HEK293 (cell line): ENCODE measurements around the gene SERPINH1.

ENCODE experiments used
- CTCF ChIA-PET: fragments of 350-600 bp; formaldehyde crosslinking; extraction: SDS; loops from one replicate; lab custom pipeline; 2021; ENCODE audit warnings: antibody characterized with exemption; lab: Yijun Ruan, JAX
- POLR2A ChIA-PET: fragments of 300-600 bp; formaldehyde crosslinking; extraction: SDS; loops from one replicate; lab custom pipeline; 2020; ENCODE audit warnings: antibody characterized with exemption, inconsistent platforms; lab: Yijun Ruan, JAX
- H3K27ac ChIP-seq: fragments of 200-500 bp; sonication (Bioruptor generic); 2 replicates; pipeline ENCODE4 v1.5.1; 2014; ENCODE audit warnings: low read depth, low read length, control low read depth, inconsistent platforms; ENCODE audit errors: extremely low read depth
- H3K36me3 ChIP-seq, 2 experiments: fragments of 200-500 bp in 1 of 2; sonication (Bioruptor generic) in 1 of 2; 1 replicate in 1 of 2; 2 replicates in 1 of 2; pipeline ENCODE4 v1.5.1; 2014 to 2017; ENCODE audit warnings: inconsistent platforms in 2 of 2, low read length in 2 of 2; ENCODE audit not compliant: control insufficient read depth in 2 of 2, insufficient read depth in 1 of 2
- H3K4me1 ChIP-seq: fragments of 200-500 bp; sonication (Bioruptor generic); 2 replicates; pipeline ENCODE4 v1.5.1; 2014; ENCODE audit warnings: mild to moderate bottlenecking, low read length, inconsistent platforms; ENCODE audit not compliant: control insufficient read depth, insufficient read depth
- H3K4me3 ChIP-seq: 2 replicates; pipeline ENCODE4 v1.5.1; 2011; ENCODE audit warnings: low read depth, mild to moderate bottlenecking, control low read depth, low read length, moderate library complexity
- H3K9me3 ChIP-seq: fragments of 200-500 bp; sonication (Bioruptor generic); 2 replicates; pipeline ENCODE4 v1.5.1; 2014; ENCODE audit warnings: low read depth, low read length, inconsistent platforms; ENCODE audit not compliant: control insufficient read depth, insufficient read depth
- BCL11A ChIP-seq: fragments of 450-650 bp; formaldehyde crosslinking; IDR thresholded peaks from 2 replicates; pipeline ENCODE4 v1.5.1; 2016; ENCODE audit warnings: low read depth, missing biosample characterization, missing genetic modification characterization
- CTCF ChIP-seq: fragments of 450-650 bp; formaldehyde crosslinking; IDR thresholded peaks from 2 replicates; pipeline ENCODE4 v1.5.1; 2016; ENCODE audit warnings: missing biosample characterization, missing genetic modification characterization
- IKZF3 ChIP-seq: fragments of 450-650 bp; IDR thresholded peaks from 2 replicates; pipeline ENCODE4 v1.5.0; 2018; ENCODE audit warnings: missing biosample characterization, mild to moderate bottlenecking, missing genetic modification characterization, moderate library complexity
- REST ChIP-seq: fragments of 450-650 bp; formaldehyde crosslinking; IDR thresholded peaks from 2 replicates; pipeline ENCODE4 v1.5.1; 2016; ENCODE audit warnings: missing biosample characterization, missing genetic modification characterization
- ZBTB11 ChIP-seq: fragments of 450-650 bp; formaldehyde crosslinking; conservative IDR thresholded peaks from 2 replicates; pipeline ENCODE4 v1.5.1; 2016; ENCODE audit warnings: low read depth, missing biosample characterization, missing genetic modification characterization
- ZBTB17 ChIP-seq: fragments of 450-650 bp; formaldehyde crosslinking; IDR thresholded peaks from 2 replicates; pipeline ENCODE4 v1.5.1; 2016; ENCODE audit warnings: missing biosample characterization, missing genetic modification characterization
- ZBTB7A ChIP-seq: fragments of 450-650 bp; formaldehyde crosslinking; IDR thresholded peaks from 2 replicates; pipeline ENCODE4 v1.5.1; 2016; ENCODE audit warnings: low read depth, missing biosample characterization, missing genetic modification characterization
- ZIC2 ChIP-seq: fragments of 450-650 bp; formaldehyde crosslinking; IDR thresholded peaks from 2 replicates; pipeline ENCODE4 v1.5.1; 2016; ENCODE audit warnings: missing biosample characterization, missing genetic modification characterization
- ZNF146 ChIP-seq: fragments of 450-650 bp; formaldehyde crosslinking; IDR thresholded peaks from 2 replicates; pipeline ENCODE4 v1.5.1; 2016; ENCODE audit warnings: missing biosample characterization, missing genetic modification characterization
- ZNF202 ChIP-seq: fragments of 450-650 bp; formaldehyde crosslinking; IDR thresholded peaks from 2 replicates; pipeline ENCODE4 v1.5.1; 2016; ENCODE audit warnings: missing biosample characterization, missing genetic modification characterization, borderline replicate concordance
- ZNF221 ChIP-seq: fragments of 450-650 bp; formaldehyde crosslinking; IDR thresholded peaks from 2 replicates; pipeline ENCODE4 v1.5.1; 2017; ENCODE audit warnings: missing biosample characterization, missing genetic modification characterization, borderline replicate concordance
- ZNF501 ChIP-seq: fragments of 450-650 bp; formaldehyde crosslinking; IDR thresholded peaks from 2 replicates; pipeline ENCODE4 v1.5.1; 2016; ENCODE audit warnings: missing biosample characterization, missing genetic modification characterization
- ZNF555 ChIP-seq: fragments of 450-650 bp; formaldehyde crosslinking; conservative IDR thresholded peaks from 2 replicates; pipeline ENCODE4 v1.5.1; 2017; ENCODE audit warnings: missing biosample characterization, mild to moderate bottlenecking, missing genetic modification characterization, inconsistent platforms
- ZNF560 ChIP-seq: fragments of 450-650 bp; formaldehyde crosslinking; IDR thresholded peaks from 2 replicates; pipeline ENCODE4 v1.5.1; 2017; ENCODE audit warnings: missing biosample characterization, missing genetic modification characterization, borderline replicate concordance
- ZNF561 ChIP-seq: fragments of 450-650 bp; IDR thresholded peaks from 2 replicates; pipeline ENCODE4 v1.5.1; 2018; ENCODE audit warnings: missing biosample characterization, missing genetic modification characterization, borderline replicate concordance
- ZNF600 ChIP-seq: fragments of 450-650 bp; formaldehyde crosslinking; IDR thresholded peaks from 2 replicates; pipeline ENCODE4 v1.5.1; 2016; ENCODE audit warnings: missing biosample characterization, missing genetic modification characterization
- ZNF610 ChIP-seq: fragments of 450-650 bp; formaldehyde crosslinking; IDR thresholded peaks from 2 replicates; pipeline ENCODE4 v1.5.1; 2016; ENCODE audit warnings: missing biosample characterization, missing genetic modification characterization, borderline replicate concordance
- ZNF660 ChIP-seq: fragments of 450-650 bp; IDR thresholded peaks from 2 replicates; pipeline ENCODE4 v1.5.1; 2018; ENCODE audit warnings: missing biosample characterization, mild to moderate bottlenecking, missing genetic modification characterization
- ZNF664 ChIP-seq: fragments of 450-650 bp; formaldehyde crosslinking; IDR thresholded peaks from 2 replicates; pipeline ENCODE4 v1.5.1; 2016; ENCODE audit warnings: missing biosample characterization, missing genetic modification characterization

SERPINH1 gene

GRCh38 chr11:75548595-75549272 lies 13.3 kb upstream of the SERPINH1 start:
- Histone ChIP-seq H3K4me1 (no peaks in the 10 kb centered on the region), H3K27ac (no peak overlapping the region), H3K36me3 (no peaks in the 10 kb centered on the region), H3K9me3 (no peaks in the 10 kb centered on the region), H3K4me3 (no peak overlapping the region)
- TF ChIP-seq ZBTB7A (tag by site-specific recombination) (no peak), ZNF660 (no peak), IKZF3 (tag by site-specific recombination) (no peak), ZNF202 (tag by site-specific recombination) (no peak), ZNF560 (no peak), ZNF221 (tag by site-specific recombination) (no peak), REST (tag by site-specific recombination) (no peak), BCL11A (tag by site-specific recombination) (no peak), ZNF600 (tag by site-specific recombination) (no peak), ZBTB11 (tag by site-specific recombination) (no peak), ZNF501 (tag by site-specific recombination) (no peak), ZNF555 (tag by site-specific recombination) (no peak), ZNF610 (no peak), CTCF (tag by site-specific recombination) (no peak), ZNF561 (tag by site-specific recombination) (no peak), ZIC2 (tag by site-specific recombination) (no peak), ZNF664 (no peak), ZBTB17 (no peak), ZNF146 (tag by site-specific recombination) (no peak)
- ChIA-PET CTCF (interaction anchor here (0.7 to 1.6 kb wide), 8 partner anchors 11 to 254 kb away, joined by 3 to 10 read pairs (median 4); no protein-coding TSS in a partner anchor), POLR2A (interaction anchor here (0.8 kb wide), 1 partner anchor 27 kb away, joined by 4 read pairs; no protein-coding TSS in a partner anchor)
